BLaER1 treated with 17β-estradiol and CSF1 and Interleukin-3, amounts not matched to agents 10 nM and 100 nM (cell line): ENCODE results near the gene ZNF622.

Source experiments
- H3K27ac ChIP-seq, 11 experiments: shearing (Covaris generic); formaldehyde crosslinking; 2 replicates each; pipeline ENCODE4 v1.8.1; 2022
- H3K27me3 ChIP-seq, 11 experiments: shearing (Covaris generic); formaldehyde crosslinking; 2 replicates each; pipeline ENCODE4 v1.8.1; 2022
- H3K36me3 ChIP-seq, 11 experiments: shearing (Covaris generic); formaldehyde crosslinking; 2 replicates each; pipeline ENCODE4 v1.8.1; 2022
- H3K4me1 ChIP-seq, 10 experiments: shearing (Covaris generic); formaldehyde crosslinking; 2 replicates each; pipeline ENCODE4 v1.8.1; 2022
- H3K4me2 ChIP-seq, 11 experiments: shearing (Covaris generic); formaldehyde crosslinking; 2 replicates each; pipeline ENCODE4 v1.8.1; 2022
- H3K4me3 ChIP-seq, 10 experiments: shearing (Covaris generic); formaldehyde crosslinking; 2 replicates each; pipeline ENCODE4 v1.8.1; 2022
- H3K9ac ChIP-seq, 11 experiments: shearing (Covaris generic); formaldehyde crosslinking; 2 replicates each; pipeline ENCODE4 v1.8.1; 2022
- H3K9me3 ChIP-seq, 11 experiments: shearing (Covaris generic); formaldehyde crosslinking; replicated peaks in 1 of 11; 2 replicates each; pipeline ENCODE4 v1.8.1; 2022
- H4K20me1 ChIP-seq, 11 experiments: shearing (Covaris generic); formaldehyde crosslinking; 2 replicates each; pipeline ENCODE4 v1.8.1; 2022
- Cebpa-rat ChIP-seq, 11 experiments: shearing (Covaris generic); IDR thresholded peaks; 2 replicates each; pipeline ENCODE4 v1.8.1; 2022

ZNF622 gene

DNA sequence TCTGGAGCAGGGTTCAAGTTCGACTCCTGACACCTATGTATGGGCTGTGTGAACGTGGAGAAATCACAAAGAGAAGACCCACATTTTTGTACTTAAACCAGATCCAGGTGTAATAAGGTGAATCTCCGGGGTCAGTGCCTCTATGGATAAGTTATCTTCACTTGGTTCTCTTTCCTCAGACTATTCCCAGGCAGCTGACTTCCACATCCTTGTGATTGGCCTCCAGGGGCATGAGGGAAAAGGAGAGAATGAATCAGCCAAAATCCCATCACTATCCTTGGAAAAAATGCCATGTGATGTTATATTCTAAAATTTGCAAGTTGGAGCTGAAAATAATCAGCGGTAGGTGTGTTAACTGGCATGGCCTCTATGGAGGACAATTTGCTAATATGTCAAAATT is 37.2 kb downstream of the ZNF622 start:
- no peaks in the 10 kb centered on the region for H3K4me1 ChIP-seq
- H3K9me3 ChIP-seq: no peaks in the 10 kb centered on the region
- H3K4me3 ChIP-seq: no peak overlapping the region
- no peak overlapping the region for H3K4me2 ChIP-seq
- no peak overlapping the region for H3K9ac ChIP-seq
- H3K27ac ChIP-seq: no peak overlapping the region
- no peaks in the 10 kb centered on the region for H3K36me3 ChIP-seq
- H3K27me3 ChIP-seq: no peaks in the 10 kb centered on the region
- H4K20me1 ChIP-seq: no peaks in the 10 kb centered on the region; a peak in 1 of 22 replicates
- TF ChIP-seq Cebpa-rat (IDR thresholded peaks at IDR 0.05): no peak

- Histone ChIP-seq H3K9me3 (no peaks in the 10 kb centered on the region), H3K36me3 (no peaks in the 10 kb centered on the region), H3K27me3 (no peaks in the 10 kb centered on the region), H3K4me2 (no peak overlapping the region), H3K27ac (no peak overlapping the region), H3K9ac (no peak overlapping the region), H4K20me1 (no peaks in the 10 kb centered on the region; a peak in 1 of 22 replicates), H3K4me1 (no peaks in the 10 kb centered on the region), H3K4me3 (no peak overlapping the region)
- TF ChIP-seq Cebpa-rat (IDR thresholded peaks at IDR 0.05): no peak
These were observed 38.0 kb downstream of the ZNF622 start for GRCh38 chr5:16427587-16427986.

GRCh38 chr5:16418471-16418922 is 47.1 kb downstream of the ZNF622 start:
- Histone ChIP-seq H3K27ac (no peak overlapping the region), H3K4me1 (no peaks in the 10 kb centered on the region)
- TF ChIP-seq Cebpa-rat (IDR thresholded peaks at IDR 0.05): no peak

DNA sequence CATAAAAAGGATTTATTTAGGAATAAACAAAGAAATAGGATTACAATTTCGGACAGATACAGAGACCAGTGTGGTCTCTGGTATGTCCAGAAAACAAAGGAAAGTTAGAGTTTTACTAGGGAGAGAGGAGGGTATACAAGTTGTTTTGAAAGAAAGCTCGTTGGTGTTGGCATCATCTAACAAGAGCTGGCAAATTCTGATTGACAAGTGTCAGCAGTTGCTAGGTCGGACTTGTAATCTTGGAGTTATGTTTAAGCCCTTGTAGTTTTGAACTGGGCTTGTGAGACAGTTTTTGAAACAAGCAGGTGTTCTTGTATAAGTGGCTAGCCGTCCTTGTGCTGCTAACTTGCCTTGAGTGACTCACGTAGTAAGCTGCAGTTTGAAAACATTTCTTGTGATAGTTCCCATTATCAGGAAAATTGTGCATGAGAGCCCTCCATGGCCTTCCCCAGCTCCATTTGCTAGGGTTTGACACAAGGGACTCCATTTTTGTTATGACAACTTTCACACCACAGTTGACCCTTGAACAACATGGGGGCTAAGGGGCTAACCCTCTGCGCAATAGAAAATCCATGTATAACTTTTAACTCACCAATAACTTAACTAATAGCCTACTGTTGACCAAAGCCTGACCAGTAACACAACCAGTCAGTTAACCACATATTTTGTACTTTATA is 48.1 kb downstream of the ZNF622 start:
- H3K4me3 ChIP-seq: no peak overlapping the region
- no peaks in the 10 kb centered on the region for H4K20me1 ChIP-seq
- no peak overlapping the region for H3K4me2 ChIP-seq
- H3K27ac ChIP-seq: no peak overlapping the region
- no peaks in the 10 kb centered on the region for H3K36me3 ChIP-seq
- TF ChIP-seq Cebpa-rat (IDR thresholded peaks at IDR 0.05): no peak
- no peaks in the 10 kb centered on the region for H3K27me3 ChIP-seq
- H3K9ac ChIP-seq: no peak overlapping the region
- no peaks in the 10 kb centered on the region for H3K9me3 ChIP-seq
- H3K4me1 ChIP-seq: no peaks in the 10 kb centered on the region

More at GRCh38 chr5:16418471-16418922, 47.1 kb downstream of the ZNF622 start:
- no peak overlapping the region for H3K4me3 ChIP-seq
- no peak overlapping the region for H3K9ac ChIP-seq
- H3K9me3 ChIP-seq: no peaks in the 10 kb centered on the region
- H3K27me3 ChIP-seq: no peaks in the 10 kb centered on the region
- H3K36me3 ChIP-seq: no peaks in the 10 kb centered on the region
- no peaks in the 10 kb centered on the region for H4K20me1 ChIP-seq
- no peak overlapping the region for H3K4me2 ChIP-seq

- Histone ChIP-seq H3K4me3 (no peak overlapping the region), H3K27ac (no peak overlapping the region), H3K9me3 (no peaks in the 10 kb centered on the region), H3K4me2 (no peak overlapping the region), H3K9ac (no peak overlapping the region), H4K20me1 (no peaks in the 10 kb centered on the region), H3K4me1 (no peaks in the 10 kb centered on the region), H3K27me3 (no peaks in the 10 kb centered on the region), H3K36me3 (no peaks in the 10 kb centered on the region)
- no peak for TF ChIP-seq Cebpa-rat (IDR thresholded peaks at IDR 0.05)
These were observed 50.7 kb downstream of the ZNF622 start for GRCh38 chr5:16414861-16415260.

DNA sequence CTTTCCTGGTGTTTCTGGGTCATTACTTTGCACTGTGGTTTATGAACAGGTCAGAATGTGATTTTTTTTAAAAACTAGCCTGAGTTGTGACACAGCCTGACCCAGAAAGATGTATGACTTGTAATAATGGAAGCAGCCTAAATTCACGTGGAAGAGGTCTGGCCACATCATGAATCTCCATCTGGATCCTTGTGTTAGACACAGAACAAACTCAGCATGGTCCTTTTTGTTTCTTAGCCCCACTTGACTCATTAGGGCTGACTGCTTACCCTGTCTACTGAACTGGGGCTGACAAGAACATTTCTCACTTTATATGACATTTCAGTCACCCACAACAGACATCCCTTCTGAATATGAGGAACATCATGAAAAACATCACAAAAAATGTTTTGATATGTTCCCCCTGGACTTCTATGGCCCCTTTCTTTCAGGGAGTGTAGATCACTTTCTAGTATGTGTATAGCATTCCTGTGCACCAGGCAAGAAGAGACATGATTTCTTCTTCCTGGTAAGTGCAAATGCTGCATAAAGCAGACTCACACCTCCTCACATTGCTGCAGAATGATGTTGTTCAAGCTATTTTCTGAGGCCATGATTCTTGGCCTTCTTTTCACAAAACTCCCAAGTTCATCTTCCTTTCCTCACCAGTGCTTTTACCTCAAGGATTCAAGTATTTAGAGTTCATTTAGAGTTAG is 52.3 kb downstream of the ZNF622 start:
- Histone ChIP-seq H3K9ac (no peak overlapping the region), H3K27me3 (no peaks in the 10 kb centered on the region), H3K9me3 (no peaks in the 10 kb centered on the region), H3K36me3 (no peaks in the 10 kb centered on the region), H3K27ac (no peak overlapping the region), H4K20me1 (no peaks in the 10 kb centered on the region), H3K4me3 (no peak overlapping the region), H3K4me1 (no peaks in the 10 kb centered on the region), H3K4me2 (no peak overlapping the region)
- no peak for TF ChIP-seq Cebpa-rat (IDR thresholded peaks at IDR 0.05)

DNA sequence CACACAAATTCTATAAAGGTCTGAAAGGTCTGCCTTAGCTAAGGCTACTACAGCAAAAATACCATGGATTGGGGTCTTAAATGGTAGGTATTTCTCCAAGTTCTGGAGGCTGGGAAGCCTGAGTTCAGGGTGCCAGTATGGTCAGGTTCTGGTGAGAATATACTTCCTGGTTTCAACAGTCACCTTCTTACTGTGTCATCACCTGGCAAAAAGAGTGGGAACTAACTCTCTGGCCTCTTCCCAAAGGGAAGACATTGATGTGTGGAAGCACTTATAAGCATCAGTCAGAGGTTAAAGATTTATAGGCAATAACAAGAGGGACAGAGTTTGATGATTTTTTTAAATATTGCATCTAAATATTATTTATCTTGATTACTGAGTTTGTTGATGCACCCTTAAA is 53.0 kb downstream of the ZNF622 start:
- no peak overlapping the region for H3K4me3 ChIP-seq
- TF ChIP-seq Cebpa-rat (IDR thresholded peaks at IDR 0.05): no peak
- no peaks in the 10 kb centered on the region for H4K20me1 ChIP-seq
- H3K36me3 ChIP-seq: no peaks in the 10 kb centered on the region
- no peaks in the 10 kb centered on the region for H3K9me3 ChIP-seq
- no peak overlapping the region for H3K9ac ChIP-seq
- H3K4me1 ChIP-seq: no peaks in the 10 kb centered on the region
- H3K27ac ChIP-seq: no peak overlapping the region
- no peak overlapping the region for H3K4me2 ChIP-seq
- H3K27me3 ChIP-seq: no peaks in the 10 kb centered on the region

DNA sequence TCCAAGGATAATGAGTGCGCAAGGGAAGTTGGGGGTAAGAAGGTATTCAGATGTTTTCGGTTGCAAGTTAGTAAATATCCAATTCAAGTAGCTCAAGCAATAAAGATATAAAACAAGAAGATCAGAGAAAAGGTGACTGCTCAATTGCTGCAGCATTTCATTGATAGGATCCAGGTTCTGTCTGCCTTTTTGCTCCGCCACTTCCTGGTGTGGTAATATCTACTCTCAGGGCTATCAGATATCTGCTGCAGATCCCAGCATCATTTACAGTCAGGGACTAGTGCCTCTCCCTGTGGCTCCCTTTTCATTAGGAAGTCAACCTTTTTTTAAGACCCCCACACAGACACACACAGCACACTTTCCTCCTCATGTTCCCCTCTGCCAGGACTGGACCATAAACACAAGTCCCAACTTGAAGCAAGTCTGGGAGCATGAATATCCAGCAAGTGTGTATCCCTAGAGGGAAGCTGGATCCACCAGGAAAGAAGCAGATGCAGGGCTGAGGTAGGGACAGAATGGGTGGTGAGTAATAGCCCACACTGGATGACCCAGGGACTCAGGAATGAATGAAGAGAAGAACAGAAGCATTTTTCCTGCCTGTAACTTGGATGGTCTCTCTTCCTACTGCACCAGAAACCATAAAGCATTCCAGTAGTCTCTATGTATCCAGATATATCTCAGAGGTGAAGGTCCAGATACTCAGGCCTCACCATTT is 53.7 kb downstream of the ZNF622 start:
- Histone ChIP-seq H3K36me3 (no peaks in the 10 kb centered on the region), H3K27ac (no peak overlapping the region), H3K9ac (no peak overlapping the region), H3K4me1 (no peaks in the 10 kb centered on the region), H3K9me3 (no peaks in the 10 kb centered on the region), H4K20me1 (no peaks in the 10 kb centered on the region), H3K4me3 (no peak overlapping the region), H3K4me2 (no peak overlapping the region), H3K27me3 (no peaks in the 10 kb centered on the region)
- TF ChIP-seq Cebpa-rat (IDR thresholded peaks at IDR 0.05): no peak

- Histone ChIP-seq H3K27ac (no peak overlapping the region), H3K27me3 (no peaks in the 10 kb centered on the region), H3K4me1 (no peaks in the 10 kb centered on the region), H3K9ac (no peak overlapping the region), H4K20me1 (no peaks in the 10 kb centered on the region), H3K36me3 (no peaks in the 10 kb centered on the region), H3K4me2 (no peak overlapping the region), H3K9me3 (no peaks in the 10 kb centered on the region), H3K4me3 (no peak overlapping the region)
- TF ChIP-seq Cebpa-rat (IDR thresholded peaks at IDR 0.05): no peak
These were observed 54.4 kb downstream of the ZNF622 start for GRCh38 chr5:16411235-16411634.
